GM21825 (cell line): Measurements from ENCODE around the gene VAMP8.
A peak's percentile ranks its signal among the peaks of the same experiment; 100 is the strongest.
"Not testable (repeated sequence)": the region's sequence is repeated elsewhere in the genome, so short reads cannot be mapped to it uniquely, and the experiment has no call there.

Experiments used
- ATAC-seq: cut with Tn5 transposase; IDR thresholded peaks from one replicate; pipeline ENCODE4 v1.9.1; 2021; ENCODE audit warnings: mild to moderate bottlenecking, moderate library complexity; ENCODE audit not compliant: unreplicated experiment

VAMP8 gene

GRCh38 chr2:85579266-85579935 is 2.0 kb downstream of the VAMP8 start:
- ATAC-seq: no peak

GRCh38 chr2:85580206-85580605 is 2.8 kb downstream of the VAMP8 start:
- ATAC-seq: no peak

GRCh38 chr2:85582492-85582891 is 5.1 kb downstream of the VAMP8 start:
- ATAC-seq: no peak

GRCh38 chr2:85583667-85584353 is 6.4 kb downstream of the VAMP8 start:
- no peak for ATAC-seq

- peak; percentile 58 for ATAC-seq
These were observed 7.0 kb downstream of the VAMP8 start, which contains the start of gene VAMP5 for GRCh38 chr2:85584354-85584856. Gene VAMP5 (plus strand): TSS chr2:85584431. CDS start chr2:85584491, 60 bp downstream.

GRCh38 chr2:85584857-85585780 is 7.7 kb downstream of the VAMP8 start:
- ATAC-seq: peak; percentile 57

GRCh38 chr2:85585781-85586105 is 8.4 kb downstream of the VAMP8 start:
- ATAC-seq: no peak

GRCh38 chr2:85588236-85588635 is 10.8 kb downstream of the VAMP8 start:
- no peak for ATAC-seq

- ATAC-seq: no peak
These were observed 11.3 kb downstream of the VAMP8 start for GRCh38 chr2:85588645-85589044.

GRCh38 chr2:85589181-85589580 is 11.8 kb downstream of the VAMP8 start:
- ATAC-seq: no peak

GRCh38 chr2:85589982-85590791 is 12.8 kb downstream of the VAMP8 start:
- ATAC-seq: no peak

- ATAC-seq: no peak
These were observed 13.6 kb downstream of the VAMP8 start for GRCh38 chr2:85590950-85591349.

- ATAC-seq: no peak
These were observed 14.2 kb downstream of the VAMP8 start for GRCh38 chr2:85591563-85591962.

GRCh38 chr2:85592299-85592698 is 14.9 kb downstream of the VAMP8 start:
- not testable (repeated sequence) for ATAC-seq

- ATAC-seq: no peak
These were observed 15.6 kb downstream of the VAMP8 start for GRCh38 chr2:85593023-85593422.

- ATAC-seq: no peak
These were observed 17.4 kb downstream of the VAMP8 start for GRCh38 chr2:85594715-85595300.

- ATAC-seq: peak; percentile 97
These were observed 18.1 kb downstream of the VAMP8 start, which contains the start of gene RNF181 for GRCh38 chr2:85595301-85596025. Gene RNF181 (plus strand): TSS chr2:85595745. CDS start chr2:85595764, 19 bp downstream.

- ATAC-seq: no peak
These were observed 18.6 kb downstream of the VAMP8 start for GRCh38 chr2:85596026-85596333.

GRCh38 chr2:85596486-85597143 is 19.2 kb downstream of the VAMP8 start:
- no peak for ATAC-seq
